ENCODE results near the gene FOXI3.
"Not testable (repeated sequence)": the region's sequence is repeated elsewhere in the genome, so short reads cannot be mapped to it uniquely, and the experiment has no call there.

FOXI3 gene

DNA sequence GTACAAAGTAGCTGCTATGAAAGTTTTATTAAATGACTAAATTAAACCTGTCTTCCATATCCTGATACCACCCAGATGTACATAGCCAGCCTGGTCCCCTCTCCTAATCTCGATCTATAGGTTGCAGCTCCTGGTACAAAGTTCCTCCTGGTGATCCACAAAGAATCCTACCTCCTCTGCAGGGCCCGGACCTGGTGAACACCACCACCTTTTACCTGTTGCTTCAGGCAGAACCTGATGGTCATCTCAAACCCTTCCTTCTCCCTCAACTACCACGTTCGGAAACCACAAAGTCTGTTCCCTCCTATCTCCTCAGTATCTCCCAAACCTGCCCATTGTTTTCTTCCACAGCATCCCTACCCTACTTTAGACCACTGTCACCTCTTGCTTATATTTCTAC lies 15.5 kb downstream of the FOXI3 start:
- no peak for DNase-seq

GRCh38 chr2:88429929-88430328 lies 22.6 kb downstream of the FOXI3 start:
- no peak for DNase-seq

DNA sequence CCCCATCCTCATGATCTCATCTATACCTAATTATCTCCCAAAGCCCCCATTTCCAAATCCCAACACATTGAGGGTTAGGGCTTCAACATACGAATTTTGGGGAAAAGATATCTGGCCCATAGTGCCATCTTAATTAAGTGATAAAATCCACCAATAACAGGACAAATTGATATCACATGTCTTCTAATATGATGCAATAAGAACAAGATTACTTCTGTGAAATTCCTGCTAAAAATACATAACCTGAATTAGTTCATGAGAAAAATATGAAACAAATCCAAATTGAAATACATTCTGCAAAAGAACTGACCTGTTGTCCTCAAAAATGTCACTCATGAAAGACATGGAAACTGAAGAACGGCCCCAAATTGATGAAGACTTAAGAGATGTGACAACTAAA lies 28.8 kb downstream of the FOXI3 start:
- DNase-seq, result no peak

- DNase-seq, result not testable (repeated sequence)
Observed at GRCh38 chr2:88419051-88419450, 33.4 kb downstream of the FOXI3 start.

GRCh38 chr2:88416016-88416663 lies 36.4 kb downstream of the FOXI3 start:
- DNase-seq, result no peak

DNA sequence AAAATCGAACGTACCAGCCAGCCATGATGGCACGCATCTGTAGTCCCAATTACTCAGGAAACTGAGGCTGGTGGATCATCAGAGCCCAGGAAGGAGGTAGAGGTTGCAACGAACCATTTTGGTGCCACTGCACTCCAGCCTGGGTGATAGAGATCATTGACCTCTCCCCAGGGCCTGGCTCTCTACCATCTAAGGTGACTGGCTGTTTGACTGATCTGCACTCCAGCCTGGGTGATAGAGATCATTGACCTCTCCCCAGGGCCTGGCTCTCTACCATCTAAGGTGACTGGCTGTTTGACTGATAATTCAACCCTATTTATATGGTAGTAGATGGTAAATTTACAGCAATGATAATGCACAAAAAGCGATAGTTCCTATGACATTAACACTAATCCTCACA lies 43.6 kb downstream of the FOXI3 start:
- not testable (repeated sequence) for DNase-seq

- no peak for DNase-seq
Observed at GRCh38 chr2:88400037-88400767, 52.3 kb downstream of the FOXI3 start.

GRCh38 chr2:88398180-88398579 lies 54.3 kb downstream of the FOXI3 start:
- DNase-seq, result no peak

Data from NCI-H1417 treated with DMSO at 0.1 percent for 48 hours (cell line).